HG03469 (cell line): ENCODE data around the gene CLDN17.

Experiments used
- ATAC-seq: cut with Tn5 transposase; IDR thresholded peaks from one replicate; pipeline ENCODE4 v1.9.1; 2021; ENCODE audit warnings: mild to moderate bottlenecking, moderate library complexity, moderate number of reproducible peaks; ENCODE audit not compliant: unreplicated experiment

CLDN17 gene

GRCh38 chr21:30126576-30126975 lies 40.0 kb downstream of the CLDN17 start:
- no peak for ATAC-seq

GRCh38 chr21:30117631-30118030 lies 49.0 kb downstream of the CLDN17 start:
- ATAC-seq, result no peak

GRCh38 chr21:30116479-30116878 lies 50.1 kb downstream of the CLDN17 start:
- ATAC-seq, result no peak
